AG10803 (cell line): ENCODE data around the gene KATNAL1.

Experiments used
- DNase-seq: peaks from one replicate; pipeline ENCODE4 v3.0.0; 2010; ENCODE audit warnings: low read depth
- H3K4me3 ChIP-seq: 2 replicates; pipeline ENCODE4 v1.5.1; 2011; ENCODE audit warnings: mild to moderate bottlenecking, low read length, control low read depth
- CTCF ChIP-seq: conservative IDR thresholded peaks from 2 replicates; pipeline ENCODE4 v1.5.1; 2011; ENCODE audit warnings: mild to moderate bottlenecking, low read length, control low read depth, inconsistent platforms

The KATNAL1 gene

GRCh38 chr13:30193279-30194234, 113.8 kb downstream of the KATNAL1 start:
- no peak for DNase-seq
- H3K4me3 ChIP-seq: no peak overlapping the region
- TF ChIP-seq CTCF: no peak

- TF ChIP-seq CTCF: no peak
- DNase-seq: peak; percentile 18
- H3K4me3 ChIP-seq: no peak overlapping the region
Measured at GRCh38 chr13:30192320-30193093, 114.8 kb downstream of the KATNAL1 start.

DNA sequence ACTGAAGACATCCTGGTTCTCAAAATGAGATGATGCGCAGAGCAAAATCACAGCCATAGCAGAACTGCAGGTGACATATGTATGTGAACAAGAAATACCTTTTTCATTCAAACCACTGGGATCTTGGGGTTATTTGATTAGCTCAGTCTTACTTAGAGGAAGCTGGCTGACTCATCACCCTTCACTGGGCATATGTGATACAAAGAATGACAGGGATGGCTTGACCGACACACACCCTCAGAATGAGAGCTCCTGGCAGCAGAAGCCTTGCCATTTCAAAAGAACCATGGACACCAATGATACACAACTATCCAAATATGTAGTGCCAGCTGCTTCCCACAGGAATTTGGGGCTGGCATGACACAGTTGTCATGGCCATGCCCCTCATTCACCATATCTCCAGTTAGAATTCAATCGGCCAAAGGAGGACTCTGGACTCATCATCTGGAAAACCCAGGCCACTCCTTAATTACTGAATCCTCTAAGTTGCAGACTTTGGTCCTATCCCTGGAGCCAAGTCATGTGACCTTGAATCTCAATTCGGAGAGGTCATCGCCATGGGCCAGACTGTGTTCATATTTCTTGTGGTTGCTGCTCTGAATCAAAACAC, 115.8 kb downstream of the KATNAL1 start:
- peak; percentile 45 for DNase-seq
- no peak overlapping the region for H3K4me3 ChIP-seq
- TF ChIP-seq CTCF: no peak

- no peak for TF ChIP-seq CTCF
- H3K4me3 ChIP-seq: no peak overlapping the region
- DNase-seq: no peak
Measured at GRCh38 chr13:30186634-30187415, 120.5 kb downstream of the KATNAL1 start.

- DNase-seq: no peak
- no peak overlapping the region for H3K4me3 ChIP-seq
- no peak for TF ChIP-seq CTCF
Measured at GRCh38 chr13:30181888-30182651, 125.3 kb downstream of the KATNAL1 start.
